ENCODE measurements around the gene SCNN1A.
A peak's percentile ranks its signal among the peaks of the same experiment; 100 is the strongest.

The SCNN1A gene

DNA sequence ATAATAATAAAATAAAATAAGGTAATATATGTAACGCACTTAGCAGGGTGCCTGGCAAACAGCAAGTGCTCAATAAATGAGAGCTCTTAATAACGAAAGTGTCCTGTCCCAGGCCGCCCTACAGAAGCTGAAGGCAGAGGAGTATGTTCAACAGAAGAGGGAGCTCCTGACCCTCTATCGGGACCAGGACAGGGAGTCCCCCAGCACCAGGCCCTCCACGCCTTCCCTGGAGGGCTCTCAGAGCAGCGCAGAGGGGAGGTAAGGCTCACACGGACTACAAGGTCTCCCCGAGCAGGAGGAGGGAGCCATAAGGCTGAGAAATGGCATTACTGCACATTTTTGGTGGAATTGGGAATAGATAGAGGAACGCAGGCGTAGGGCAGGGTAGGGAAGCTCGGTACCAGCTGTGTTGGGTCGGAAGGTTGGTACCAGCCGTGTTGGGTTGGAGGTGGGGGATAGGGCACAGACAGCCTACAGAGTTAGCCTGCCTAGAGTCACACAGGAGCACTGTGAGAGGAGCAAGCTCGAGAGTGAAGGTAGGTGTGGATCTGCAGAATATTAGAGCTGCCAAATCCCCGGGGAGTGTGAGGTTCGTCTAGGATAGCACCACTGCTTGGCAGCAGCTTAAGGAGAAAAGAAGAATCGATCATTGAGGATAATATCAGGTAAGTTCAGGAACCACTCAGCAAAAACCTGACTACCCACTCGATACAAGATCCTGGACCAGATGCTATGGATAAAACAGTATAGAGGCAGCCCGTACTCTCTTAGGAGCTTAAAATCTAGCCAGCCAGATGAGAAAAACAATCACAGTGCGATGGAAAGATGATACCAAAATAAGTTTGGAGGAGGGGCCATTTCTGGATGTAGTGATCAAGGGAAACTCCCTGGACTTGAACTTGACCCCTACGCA lies 48.8 kb downstream of the SCNN1A start:
- TF ChIP-seq FOXP2 (optimal IDR thresholded peaks at IDR 0.05; ENCODE audit: borderline replicate concordance, extremely low read depth, extremely low read length, insufficient read depth) = no peak
- peak; percentile 50 for TF ChIP-seq POLR2AphosphoS5 (IDR thresholded peaks at IDR 0.05; ENCODE audit: low read depth, low read length)
- TF ChIP-seq, protein P1, sequence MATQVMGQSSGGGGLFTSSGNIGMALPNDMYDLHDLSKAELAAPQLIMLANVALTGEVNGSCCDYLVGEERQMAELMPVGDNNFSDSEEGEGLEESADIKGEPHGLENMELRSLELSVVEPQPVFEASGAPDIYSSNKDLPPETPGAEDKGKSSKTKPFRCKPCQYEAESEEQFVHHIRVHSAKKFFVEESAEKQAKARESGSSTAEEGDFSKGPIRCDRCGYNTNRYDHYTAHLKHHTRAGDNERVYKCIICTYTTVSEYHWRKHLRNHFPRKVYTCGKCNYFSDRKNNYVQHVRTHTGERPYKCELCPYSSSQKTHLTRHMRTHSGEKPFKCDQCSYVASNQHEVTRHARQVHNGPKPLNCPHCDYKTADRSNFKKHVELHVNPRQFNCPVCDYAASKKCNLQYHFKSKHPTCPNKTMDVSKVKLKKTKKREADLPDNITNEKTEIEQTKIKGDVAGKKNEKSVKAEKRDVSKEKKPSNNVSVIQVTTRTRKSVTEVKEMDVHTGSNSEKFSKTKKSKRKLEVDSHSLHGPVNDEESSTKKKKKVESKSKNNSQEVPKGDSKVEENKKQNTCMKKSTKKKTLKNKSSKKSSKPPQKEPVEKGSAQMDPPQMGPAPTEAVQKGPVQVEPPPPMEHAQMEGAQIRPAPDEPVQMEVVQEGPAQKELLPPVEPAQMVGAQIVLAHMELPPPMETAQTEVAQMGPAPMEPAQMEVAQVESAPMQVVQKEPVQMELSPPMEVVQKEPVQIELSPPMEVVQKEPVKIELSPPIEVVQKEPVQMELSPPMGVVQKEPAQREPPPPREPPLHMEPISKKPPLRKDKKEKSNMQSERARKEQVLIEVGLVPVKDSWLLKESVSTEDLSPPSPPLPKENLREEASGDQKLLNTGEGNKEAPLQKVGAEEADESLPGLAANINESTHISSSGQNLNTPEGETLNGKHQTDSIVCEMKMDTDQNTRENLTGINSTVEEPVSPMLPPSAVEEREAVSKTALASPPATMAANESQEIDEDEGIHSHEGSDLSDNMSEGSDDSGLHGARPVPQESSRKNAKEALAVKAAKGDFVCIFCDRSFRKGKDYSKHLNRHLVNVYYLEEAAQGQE (IDR thresholded peaks at IDR 0.05; ENCODE audit: insufficient read depth in 1 of 2, low read depth in 2 of 2, low read length in 2 of 2) = no peak

DNA sequence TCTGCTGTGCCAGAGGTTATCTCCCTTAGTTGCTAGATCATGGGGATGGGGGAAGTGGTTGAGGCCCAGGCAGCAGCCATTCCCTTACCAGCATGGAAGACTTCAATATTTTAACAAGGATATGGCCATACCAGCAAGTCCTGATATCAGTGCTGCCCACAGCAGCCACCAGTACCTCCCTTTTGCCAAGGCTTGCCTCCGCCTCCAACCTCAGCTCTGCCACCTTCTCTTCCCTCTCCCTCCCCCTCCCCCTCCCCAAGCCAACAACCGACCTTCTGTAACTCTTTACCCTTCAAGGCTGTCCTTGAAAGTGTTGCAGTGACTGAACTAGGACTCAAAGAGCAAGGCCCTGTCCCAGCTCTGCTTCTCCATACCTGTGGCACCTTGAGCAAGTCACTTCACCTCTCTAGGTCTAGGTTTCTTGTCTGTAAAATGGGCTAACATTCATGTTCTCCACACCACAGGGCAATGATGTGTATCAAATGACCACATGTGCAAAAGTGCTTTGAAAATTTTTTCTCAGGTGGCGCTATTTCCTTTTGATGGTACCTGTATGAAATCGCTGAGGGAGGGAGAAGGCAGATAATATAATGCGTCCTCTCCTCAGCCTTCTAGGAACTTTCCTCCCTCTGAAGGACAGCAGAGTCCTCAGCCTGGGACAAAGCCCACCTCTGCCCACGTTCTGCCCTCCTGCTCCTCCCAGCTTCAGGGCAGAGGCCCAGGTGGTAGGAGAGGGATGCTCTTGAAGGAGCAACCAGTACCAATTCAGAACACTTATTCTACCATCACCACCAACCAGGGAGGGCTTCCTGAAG lies 50.2 kb downstream of the SCNN1A start:
- TF ChIP-seq POLR2AphosphoS5 (IDR thresholded peaks at IDR 0.05; ENCODE audit: low read depth, low read length) (no peak; the same call in 1 of the 2 replicates), FOXP2 (optimal IDR thresholded peaks at IDR 0.05; ENCODE audit: borderline replicate concordance, extremely low read depth, extremely low read length, insufficient read depth) (no peak), SIN3A (IDR thresholded peaks at IDR 0.05; ENCODE audit: borderline replicate concordance, insufficient read depth, low read length) (no peak), TAF1 (IDR thresholded peaks at IDR 0.05; ENCODE audit: borderline replicate concordance, insufficient read depth, low read length) (no peak)
- TF ChIP-seq, protein P1 (IDR thresholded peaks at IDR 0.05; ENCODE audit: insufficient read depth in 1 of 2, low read depth in 2 of 2, low read length in 2 of 2) = no peak

- TF ChIP-seq, protein P1 (IDR thresholded peaks at IDR 0.05; ENCODE audit: insufficient read depth in 1 of 2, low read depth in 2 of 2, low read length in 2 of 2) = no peak
- no peak for TF ChIP-seq FOXP2 (optimal IDR thresholded peaks at IDR 0.05; ENCODE audit: borderline replicate concordance, extremely low read depth, extremely low read length, insufficient read depth)
Measured at GRCh38 chr12:6323995-6324711, 51.2 kb downstream of the SCNN1A start.

DNA sequence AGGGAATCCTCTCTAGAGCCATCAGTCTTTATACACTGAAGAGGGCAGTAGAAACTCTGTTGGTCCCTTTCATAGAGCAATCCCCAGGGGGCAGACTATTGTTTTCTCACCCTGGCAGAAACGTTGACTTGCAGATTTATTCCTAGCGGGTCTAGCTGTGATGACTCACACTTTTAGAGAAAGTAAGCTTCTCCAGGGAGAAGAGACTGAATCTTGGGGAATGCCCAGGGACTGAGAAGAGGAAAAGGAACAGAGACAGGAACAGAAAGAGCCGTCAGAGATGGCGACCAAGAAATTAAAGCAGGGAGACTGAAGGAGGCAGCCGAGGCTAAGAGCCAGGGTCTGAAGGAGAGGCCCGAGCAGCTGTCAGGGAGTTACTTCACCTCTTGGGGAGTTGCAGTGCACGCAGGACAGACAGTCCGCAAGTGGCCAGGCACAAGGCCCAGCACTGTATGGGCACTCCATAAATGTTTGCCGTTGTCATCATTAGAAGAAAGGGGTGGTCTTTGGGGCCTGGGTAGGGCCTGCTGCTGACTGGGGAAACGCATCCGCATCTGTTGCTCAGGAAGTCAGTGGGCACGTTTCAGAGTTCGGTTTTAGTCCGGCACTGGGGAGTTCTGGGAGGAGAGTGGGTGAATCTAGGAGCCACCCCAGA lies 51.9 kb downstream of the SCNN1A start:
- TF ChIP-seq, protein P1 (IDR thresholded peaks at IDR 0.05; ENCODE audit: insufficient read depth in 1 of 2, low read depth in 2 of 2, low read length in 2 of 2) = no peak
- TF ChIP-seq POLR2AphosphoS5 (IDR thresholded peaks at IDR 0.05; ENCODE audit: low read depth, low read length) = no peak
- TF ChIP-seq SIN3A (IDR thresholded peaks at IDR 0.05; ENCODE audit: borderline replicate concordance, insufficient read depth, low read length) = no peak
- no peak for TF ChIP-seq TAF1 (IDR thresholded peaks at IDR 0.05; ENCODE audit: borderline replicate concordance, insufficient read depth, low read length)

All from PFSK-1 (cell line).